ENCODE data around the gene LRBA.
"Not testable (repeated sequence)": the region's sequence is repeated elsewhere in the genome, so short reads cannot be mapped to it uniquely, and the experiment has no call there.

LRBA gene

GRCh38 chr4:150419939-150420338, 595.1 kb downstream of the LRBA start:
- DNase-seq (ENCODE audit: low spot score): no peak

GRCh38 chr4:150418757-150419410, 596.2 kb downstream of the LRBA start:
- no peak for DNase-seq (ENCODE audit: low spot score)

DNA sequence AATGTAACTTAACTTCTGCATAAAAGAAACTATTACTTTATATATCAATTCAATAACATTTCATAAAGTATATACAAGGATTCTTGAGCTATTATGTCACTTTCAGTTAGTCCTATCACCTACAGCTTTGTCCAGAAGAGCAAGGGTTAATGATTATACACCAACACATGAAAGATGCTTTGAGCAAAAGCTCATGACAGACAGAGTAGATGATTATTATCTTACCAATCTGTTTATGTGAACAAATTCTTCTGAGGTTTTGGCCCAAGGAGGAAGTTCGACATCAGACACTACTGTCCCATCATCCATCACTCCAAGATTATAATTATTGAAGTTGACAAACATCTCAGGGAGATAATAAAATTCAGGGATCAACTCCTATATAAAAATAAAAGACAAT, 599.9 kb downstream of the LRBA start:
- no peak for DNase-seq (ENCODE audit: low spot score)

DNA sequence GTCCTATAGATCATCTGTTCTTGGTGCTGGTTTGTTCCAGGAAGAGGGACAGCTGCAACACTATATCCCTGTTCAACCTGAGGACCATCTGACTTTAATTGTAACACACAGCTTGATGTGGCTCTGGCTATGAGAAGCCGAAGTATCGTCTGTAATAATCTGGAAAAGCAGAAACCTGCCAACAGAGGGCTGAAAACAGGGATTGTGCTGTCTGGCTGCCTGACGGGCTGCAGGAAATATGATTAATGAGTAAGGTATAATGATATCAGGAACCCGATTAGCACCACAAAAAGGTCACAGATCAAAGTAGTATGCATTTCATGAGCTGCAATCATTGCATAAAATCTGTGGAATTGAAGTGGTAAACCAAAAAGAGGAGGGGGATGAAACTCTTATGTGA, 603.6 kb downstream of the LRBA start:
- peak; percentile 6 for DNase-seq (ENCODE audit: low spot score)

- peak; percentile 54 for DNase-seq (ENCODE audit: low spot score)
These were observed 612.2 kb downstream of the LRBA start for GRCh38 chr4:150402871-150403272.

DNA sequence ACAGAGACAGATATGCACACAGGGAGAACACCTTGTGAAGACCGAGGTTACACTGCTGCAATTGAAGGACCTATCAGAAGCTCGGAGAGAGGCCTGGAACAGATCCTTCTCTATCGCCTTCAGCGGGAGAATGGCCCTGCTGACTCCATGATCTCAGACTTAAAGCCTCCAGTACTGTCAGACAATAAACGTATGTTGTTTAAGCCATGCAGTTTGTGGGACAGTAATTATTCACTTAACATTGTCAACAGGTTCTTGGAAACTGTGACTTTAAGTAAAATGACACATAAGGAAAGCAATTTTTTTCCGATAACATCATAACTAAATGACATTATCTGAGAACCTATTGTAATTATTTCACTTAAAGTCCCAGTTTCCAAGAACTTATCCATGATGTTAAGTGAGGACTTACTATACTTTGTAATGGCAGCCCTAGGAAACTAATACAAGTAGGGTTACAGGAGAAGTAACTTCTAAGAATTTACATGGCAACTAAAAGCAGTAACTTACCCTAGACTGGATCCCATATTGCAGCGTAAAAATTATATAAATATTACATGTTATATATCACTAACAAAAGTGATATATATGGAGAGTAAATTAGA, 613.9 kb downstream of the LRBA start:
- DNase-seq (ENCODE audit: low spot score): no peak

DNA sequence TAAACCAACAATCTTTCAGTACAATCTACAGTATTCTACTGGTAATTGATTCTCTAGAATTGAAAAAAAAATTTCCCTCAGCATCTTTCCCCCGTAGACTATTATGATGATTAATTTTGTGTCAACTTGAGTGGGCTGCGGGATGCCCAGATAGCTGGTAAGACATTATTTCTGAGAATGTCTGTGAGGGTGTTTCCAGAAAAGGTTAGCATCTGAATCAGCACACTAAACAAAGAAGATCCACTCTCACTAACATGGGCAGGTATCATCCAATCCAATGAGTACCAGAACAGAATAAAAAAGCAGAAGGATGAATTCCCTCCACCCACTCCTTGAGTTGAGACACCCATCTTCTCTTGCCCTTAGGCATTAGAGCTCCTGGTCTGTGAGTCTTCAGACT, 619.2 kb downstream of the LRBA start:
- DNase-seq (ENCODE audit: low spot score): no peak

DNA sequence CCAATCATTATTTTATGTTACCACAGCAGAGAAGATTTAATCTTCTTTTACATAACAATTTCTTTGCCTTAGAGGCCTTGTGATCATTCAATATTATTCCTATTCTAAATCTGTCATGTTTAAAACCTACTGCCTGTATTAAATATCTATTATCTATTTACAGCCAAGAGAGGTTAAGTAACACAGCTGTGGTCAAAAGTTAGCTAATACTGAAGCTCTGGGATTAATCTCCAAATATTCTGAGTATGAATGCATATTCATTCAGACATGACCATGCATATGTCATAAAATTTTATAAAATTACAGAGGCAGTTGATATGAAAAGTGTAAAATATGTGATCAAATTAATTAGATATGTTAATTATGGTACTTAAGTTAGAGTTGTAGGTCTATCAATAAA, 621.0 kb downstream of the LRBA start:
- no peak for DNase-seq (ENCODE audit: low spot score)

DNA sequence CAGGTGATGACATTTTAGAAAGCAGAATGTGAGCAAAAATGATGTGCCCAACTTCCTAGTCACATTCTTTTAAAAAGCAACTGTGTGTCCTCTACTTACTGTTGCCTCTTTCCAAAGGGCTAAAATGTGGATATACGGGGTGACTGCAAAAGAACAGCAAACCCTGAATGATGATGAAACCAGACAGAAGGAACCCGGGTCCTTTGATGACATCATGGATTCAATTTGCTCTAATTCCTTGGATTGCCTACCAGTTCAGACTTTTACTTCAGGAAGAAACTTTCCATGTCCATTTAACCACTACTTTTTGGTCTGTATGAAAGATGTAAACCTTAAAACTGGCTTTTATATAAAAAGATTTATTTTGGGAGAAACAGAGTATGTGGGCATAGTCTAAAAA, 624.0 kb downstream of the LRBA start:
- no peak for DNase-seq (ENCODE audit: low spot score)

DNA sequence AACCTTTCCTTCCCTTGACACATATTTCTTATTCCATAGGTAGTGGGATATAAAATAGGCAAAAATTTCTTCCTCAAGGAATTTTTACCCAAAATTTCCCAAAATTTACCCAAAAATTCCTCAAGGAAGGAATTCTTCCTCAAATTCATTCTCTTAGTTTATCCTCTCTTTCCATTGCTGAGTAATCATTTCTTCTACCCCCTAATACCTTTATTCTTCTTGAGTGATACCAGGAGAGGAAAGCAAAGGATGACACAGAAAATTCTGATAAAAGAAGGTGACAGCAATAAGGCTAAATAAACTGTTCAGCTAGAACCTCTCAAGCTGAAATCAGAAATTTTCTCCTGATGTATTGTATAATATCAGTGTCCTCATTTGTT, 624.6 kb downstream of the LRBA start:
- DNase-seq (ENCODE audit: low spot score): no peak

DNA sequence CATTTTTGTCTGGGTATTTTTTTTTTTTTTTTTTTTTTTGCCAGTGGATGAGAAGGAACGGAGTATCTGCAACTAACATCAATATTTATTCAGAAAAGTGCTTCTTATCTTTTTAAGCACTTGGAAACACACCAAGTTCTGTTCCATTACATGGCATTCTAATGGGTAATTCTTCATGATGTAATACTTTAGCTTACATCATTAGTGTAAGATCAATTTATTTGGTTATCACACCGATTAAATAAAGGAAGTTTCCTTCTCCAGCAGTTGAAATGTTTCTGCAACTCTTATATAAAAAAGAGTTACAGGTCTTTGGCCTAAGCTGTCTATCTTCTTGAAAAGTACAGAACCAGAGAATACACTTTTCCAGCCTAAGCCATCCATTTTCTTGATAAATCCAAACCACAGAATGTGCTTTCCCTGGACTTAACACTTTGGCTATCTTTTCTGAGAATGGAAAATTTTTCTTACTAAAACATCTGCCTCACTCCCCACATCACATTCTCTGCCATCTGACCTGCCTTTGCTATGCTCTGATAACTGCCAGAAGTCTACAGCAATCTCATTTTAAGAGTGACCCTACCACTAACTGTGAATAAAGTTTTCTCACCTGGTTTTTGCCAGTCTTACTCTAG, 625.1 kb downstream of the LRBA start:
- DNase-seq (ENCODE audit: low spot score): no peak

GRCh38 chr4:150387981-150388380, 627.1 kb downstream of the LRBA start:
- no peak for DNase-seq (ENCODE audit: low spot score)

GRCh38 chr4:150386415-150386814, 628.7 kb downstream of the LRBA start:
- DNase-seq (ENCODE audit: low spot score): not testable (repeated sequence)

GRCh38 chr4:150385606-150386005, 629.5 kb downstream of the LRBA start:
- no peak for DNase-seq (ENCODE audit: low spot score)

DNA sequence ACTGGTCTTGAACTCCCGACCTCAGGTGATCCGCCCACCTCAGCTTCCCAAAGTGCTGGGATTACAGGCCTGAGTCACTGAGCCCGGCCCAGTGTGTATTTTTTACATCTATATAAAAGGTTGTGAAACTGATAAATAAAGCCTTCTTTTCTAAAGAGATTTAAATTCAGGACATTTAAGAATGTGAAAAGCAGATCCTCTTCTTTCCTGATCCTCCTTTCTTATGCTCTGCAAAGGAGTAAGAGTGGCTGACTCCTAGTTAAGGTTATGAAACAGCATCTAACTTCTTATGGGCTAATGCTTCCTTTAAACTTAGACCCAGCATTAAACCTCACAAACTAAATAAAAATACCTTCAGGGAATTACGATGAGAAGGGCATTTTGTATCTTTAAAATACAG, 630.8 kb downstream of the LRBA start:
- no peak for DNase-seq (ENCODE audit: low spot score)

DNA sequence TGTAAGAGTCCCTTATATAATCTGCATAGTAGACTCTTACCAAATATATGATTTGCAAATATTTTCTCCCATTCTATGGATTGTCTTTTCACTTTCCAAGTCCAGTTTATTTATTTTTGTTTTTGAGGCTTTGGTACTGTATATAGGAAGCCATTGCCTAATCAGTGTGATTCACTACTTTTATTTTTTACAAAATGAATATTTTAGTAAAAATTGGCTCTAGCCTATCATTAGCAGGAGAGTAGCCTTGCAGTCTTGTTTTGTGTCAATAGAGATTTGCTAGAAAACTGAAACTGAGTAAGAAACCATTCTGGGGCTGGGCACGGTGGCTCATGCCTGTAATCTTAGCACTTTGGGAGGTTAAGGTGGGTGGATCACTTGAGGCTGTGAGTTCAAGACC, 633.1 kb downstream of the LRBA start:
- DNase-seq (ENCODE audit: low spot score): no peak

- no peak for DNase-seq (ENCODE audit: low spot score)
These were observed 633.5 kb downstream of the LRBA start for GRCh38 chr4:150381609-150382008.

DNA sequence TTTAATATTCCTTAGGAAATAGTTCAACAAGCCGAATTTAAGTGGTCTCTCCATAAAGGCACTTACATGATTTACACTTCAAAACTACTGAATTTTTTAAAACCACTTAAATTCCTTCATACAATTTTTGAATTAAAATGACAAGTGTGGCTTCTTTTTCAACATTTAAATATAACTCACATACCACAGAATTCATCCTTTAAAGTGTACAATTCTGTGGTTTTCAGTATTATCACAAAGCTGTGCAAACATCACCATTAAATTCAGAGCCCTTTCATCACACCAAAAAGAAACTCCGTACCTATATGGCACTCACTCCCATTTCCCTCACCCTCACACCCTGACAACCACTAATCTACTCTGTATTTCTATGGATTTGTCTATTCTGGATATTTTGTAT, 634.0 kb downstream of the LRBA start:
- no peak for DNase-seq (ENCODE audit: low spot score)

- DNase-seq (ENCODE audit: low spot score): no peak
These were observed 635.6 kb downstream of the LRBA start for GRCh38 chr4:150379454-150379853.

- DNase-seq (ENCODE audit: low spot score): no peak
These were observed 640.1 kb downstream of the LRBA start for GRCh38 chr4:150375025-150375424.

DNA sequence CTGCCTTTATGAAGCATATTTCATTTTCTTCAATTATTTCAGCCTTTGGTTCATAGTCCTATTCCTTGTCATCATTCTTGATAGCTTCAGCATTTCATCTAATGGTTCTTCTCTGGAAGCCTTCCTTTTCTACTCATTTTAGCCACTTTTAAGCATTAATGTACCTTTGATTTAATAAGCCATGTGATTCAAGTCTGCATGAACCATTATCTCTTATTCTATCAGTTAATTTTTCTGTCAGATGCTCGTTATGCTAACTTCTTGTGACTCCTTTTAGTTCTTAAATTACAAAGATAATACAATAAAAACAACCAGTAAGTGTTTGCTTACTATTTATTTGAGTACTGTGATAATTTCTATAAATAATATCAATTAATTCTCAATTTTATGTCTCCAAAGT, 643.2 kb downstream of the LRBA start:
- no peak for DNase-seq (ENCODE audit: low spot score)

DNA sequence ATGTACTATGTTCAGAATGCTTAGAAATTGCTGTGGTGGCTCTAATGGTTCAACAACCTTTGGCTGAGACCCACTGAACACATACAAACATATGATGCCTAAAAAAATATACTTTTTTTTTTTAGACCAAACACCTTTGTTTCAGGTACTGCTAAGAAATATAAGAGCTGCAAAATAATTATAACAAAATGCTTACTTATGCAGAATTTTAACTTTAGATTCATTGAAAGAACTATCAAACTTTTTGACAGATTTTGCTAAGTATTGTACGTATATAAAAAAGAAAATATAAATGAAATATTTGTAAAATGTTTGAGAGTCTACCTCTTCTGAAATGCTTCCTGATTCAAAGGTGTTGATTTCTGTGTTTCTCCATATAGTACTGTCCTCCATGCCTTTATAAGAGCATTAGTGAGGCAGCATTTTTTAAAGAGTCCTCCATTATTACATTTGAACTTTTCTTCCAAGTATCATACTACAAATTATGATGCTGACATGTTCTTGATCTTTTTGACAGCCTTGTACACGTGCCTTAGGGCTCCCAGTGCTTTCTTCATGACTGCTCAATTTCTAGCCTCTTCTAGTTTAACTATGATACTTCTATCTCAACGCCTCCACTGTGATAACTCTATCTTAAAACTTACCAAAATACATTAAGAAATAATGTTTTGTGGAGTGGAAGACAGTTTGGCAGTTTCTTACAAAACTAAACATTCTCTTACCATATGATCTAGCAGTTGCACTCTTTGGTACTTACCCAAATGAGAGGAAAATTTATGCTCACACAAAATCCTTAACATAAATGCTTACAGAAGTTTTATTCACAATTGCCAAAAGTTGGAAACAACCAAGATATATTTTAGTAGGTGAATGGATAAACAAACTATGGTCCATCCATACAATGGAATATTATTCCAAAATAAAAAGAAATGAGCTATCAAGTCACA, 645.4 kb downstream of the LRBA start:
- no peak for DNase-seq (ENCODE audit: low spot score)

GRCh38 chr4:150368667-150369066, 646.4 kb downstream of the LRBA start:
- DNase-seq (ENCODE audit: low spot score): no peak
